GM12878 (cell line): ENCODE data around the gene PRRG3. TPM values are rescaled to one million over a fixed set of nuclear protein-coding genes. Genes with fewer than 3 reads are reported as not detected.

Source experiments
- ATAC-seq: fragments of 200-7000 bp; cut with Tn5 transposase; 3 replicates; pipeline ENCODE4 v1.9.1; 2020; ENCODE audit warnings: mild to moderate bottlenecking, moderate library complexity
- BruUV-seq: library from RNA; stranded (reverse); fragments of 400-500 nt; replicated peaks from 2 replicates; lab custom pipeline; 2021; lab: Mats Ljungman, UMichigan
- CTCF ChIA-PET: fragments of 300-600 bp; sonication (Branson Sonifier 250); formaldehyde crosslinking; extraction: SDS; loops from one replicate; lab custom pipeline; 2021; ENCODE audit warnings: inconsistent platforms; lab: Yijun Ruan, JAX
- POLR2A ChIA-PET: fragments of 350-600 bp; formaldehyde crosslinking; extraction: SDS; loops from one replicate; lab custom pipeline; 2021; ENCODE audit warnings: inconsistent platforms; lab: Charles Lee
- RAD21 ChIA-PET: fragments of 300-600 bp; sonication (Branson Sonifier 250); formaldehyde crosslinking; loops from one replicate; lab custom pipeline; 2023; ENCODE audit warnings: antibody characterized with exemption; ENCODE audit not compliant: unreplicated experiment; lab: Charles Lee
- SMC1A ChIA-PET: fragments of 300-600 bp; sonication (Branson Sonifier 250); formaldehyde crosslinking; loops from one replicate; lab custom pipeline; 2023; ENCODE audit not compliant: unreplicated experiment, uncharacterized antibody; lab: Charles Lee
- DNase-seq: peaks from one replicate; pipeline ENCODE4 v3.0.0-alpha.2; 2011; ENCODE audit warnings: low read depth, low spot score
- FAIRE-seq: peaks from 3 replicates; lab custom pipeline; 2011; peaks lifted over from hg19 to GRCh38; lab: Jason Lieb, UNC
- H2AFZ ChIP-seq: 2 replicates; pipeline ENCODE4 v1.6.0; 2011; ENCODE audit warnings: low read depth, low read length, control low read depth; ENCODE audit not compliant: control insufficient read depth
- H3K27ac ChIP-seq: 2 replicates; pipeline ENCODE4 v1.5.1; 2011; ENCODE audit warnings: control low read depth; ENCODE audit not compliant: control insufficient read depth, insufficient read depth
- H3K27me3 ChIP-seq, 2 experiments: replicated peaks in 1 of 2; 2 replicates each; pipeline versions ENCODE4 v1.6.0 to v1.6.1; 2011; ENCODE audit warnings: low read length in 1 of 2; ENCODE audit not compliant: control insufficient read depth in 2 of 2, insufficient read depth in 2 of 2
- H3K36me3 ChIP-seq, 2 experiments: 2 replicates each; pipeline ENCODE4 v1.5.1; 2011; ENCODE audit warnings: low read length in 1 of 2; ENCODE audit not compliant: control insufficient read depth in 2 of 2, insufficient read depth in 2 of 2
- H3K4me1 ChIP-seq: 2 replicates; pipeline ENCODE4 v1.6.1; 2011; ENCODE audit warnings: mild to moderate bottlenecking, low read length, moderate library complexity, mixed read lengths; ENCODE audit not compliant: control insufficient read depth, insufficient read depth
- H3K4me2 ChIP-seq: 2 replicates; pipeline ENCODE4 v1.6.0; 2011; ENCODE audit warnings: control low read depth; ENCODE audit not compliant: control insufficient read depth, insufficient read depth
- H3K4me3 ChIP-seq: fragments of 200-600 bp; sonication (generic); 2 replicates; pipeline ENCODE4 v1.5.1; 2016
- H3K79me2 ChIP-seq: 2 replicates; pipeline ENCODE4 v1.6.0; 2011; ENCODE audit warnings: low read length; ENCODE audit not compliant: control insufficient read depth, insufficient read depth
- H3K9ac ChIP-seq: 2 replicates; pipeline ENCODE4 v1.8.0; 2011; ENCODE audit warnings: low read length, control low read depth, mixed read lengths; ENCODE audit not compliant: control insufficient read depth, insufficient read depth
- H3K9me3 ChIP-seq: replicated peaks from 3 replicates; pipeline ENCODE4 v1.5.1; 2011; ENCODE audit warnings: mild to moderate bottlenecking, low read length; ENCODE audit not compliant: control insufficient read depth, insufficient read depth
- H4K20me1 ChIP-seq: 2 replicates; pipeline ENCODE4 v1.6.0; 2011; ENCODE audit not compliant: control insufficient read depth, insufficient read depth
- ATF3 ChIP-seq: IDR thresholded peaks from 2 replicates; pipeline ENCODE4 v1.6.1; 2011; ENCODE audit warnings: low read depth, mild to moderate bottlenecking, low read length, moderate library complexity, borderline replicate concordance; ENCODE audit errors: extremely low read depth
- BRCA1 ChIP-seq: IDR thresholded peaks from 2 replicates; pipeline ENCODE4 v1.6.1; 2011; ENCODE audit warnings: low read depth, low read length, improper control_type of control experiment
- CREM ChIP-seq: IDR thresholded peaks from 2 replicates; pipeline ENCODE4 v1.6.1; 2014; ENCODE audit warnings: antibody characterized with exemption, low read depth
- E2F4 ChIP-seq: IDR thresholded peaks from 2 replicates; pipeline ENCODE4 v1.6.1; 2012; ENCODE audit warnings: low read depth, low read length, improper control_type of control experiment
- FOS ChIP-seq: IDR thresholded peaks from 3 replicates; pipeline ENCODE4 v1.6.1; 2011; ENCODE audit warnings: borderline replicate concordance; ENCODE audit not compliant: insufficient read length; ENCODE audit errors: extremely low read depth
- HCFC1 ChIP-seq: fragments of 150-350 bp; IDR thresholded peaks from 2 replicates; pipeline ENCODE4 v1.6.1; 2014; ENCODE audit warnings: low read length
- IKZF1 ChIP-seq: fragments of 450-650 bp; conservative IDR thresholded peaks from 2 replicates; pipeline ENCODE4 v1.6.1; 2017; ENCODE audit warnings: antibody characterized with exemption, mild to moderate bottlenecking
- NFXL1 ChIP-seq: fragments of 450-650 bp; IDR thresholded peaks from 2 replicates; pipeline ENCODE4 v1.6.1; 2017; ENCODE audit warnings: antibody characterized with exemption, mild to moderate bottlenecking, borderline replicate concordance
- REST ChIP-seq: IDR thresholded peaks from 2 replicates; pipeline ENCODE4 v1.6.1; 2012; ENCODE audit warnings: mild to moderate bottlenecking, low read depth, low read length
- RFX5 ChIP-seq: IDR thresholded peaks from 2 replicates; pipeline ENCODE4 v1.6.1; 2011; ENCODE audit warnings: low read depth, low read length, improper control_type of control experiment
- SMAD5 ChIP-seq: IDR thresholded peaks from 2 replicates; pipeline ENCODE4 v1.6.1; 2016; ENCODE audit warnings: antibody characterized with exemption, low read depth
- STAT1 ChIP-seq: fragments of 450-650 bp; conservative IDR thresholded peaks from 2 replicates; pipeline ENCODE4 v1.6.1; 2014; ENCODE audit warnings: antibody characterized with exemption, mild to moderate bottlenecking
- TCF7 ChIP-seq: IDR thresholded peaks from 2 replicates; pipeline ENCODE4 v1.6.1; 2014; ENCODE audit warnings: antibody characterized with exemption, borderline replicate concordance
- WGBS: methylation state at CpG from one replicate; pipeline ENCODE4 v1.1.6; 2016; ENCODE audit warnings: low lambda C conversion rate; ENCODE audit not compliant: insufficient replicate concordance, insufficient coverage; ENCODE audit errors: missing lambda C conversion rate; 5-methylcytosine and 5-hydroxymethylcytosine counted together
- in situ Hi-C: fragments of 300-500 bp; cut with MboI; formaldehyde crosslinking; loops from 9 replicates; pipeline ENCODE4 v1.14.3; 2018; ENCODE audit warnings: mixed read lengths
- intact Hi-C: fragments of 100-400 bp; cut with micrococcal nuclease; formaldehyde crosslinking; loops from one replicate; pipeline ENCODE4 v1.14.2; 2022; ENCODE audit not compliant: unreplicated experiment
- polyA plus RNA-seq, 11 experiments: library from polyadenylated mRNA; depleted of rRNA in 4 of 11; unstranded in 6 of 11; stranded (reverse) in 5 of 11; fragments of >200 nt; fragmentation: Nextera tagmentation in 4 of 11; fragmentation: Illumina TruSeq in 1 of 11; extraction: Ambion mirVana in 4 of 11; extraction: Trizol in 1 of 11; gene quantifications; 1 replicate in 1 of 11; 2 replicates in 10 of 11; pipeline versions ENCODE4 v1.2.1 to v1.2.3, GENCODE V29; 2011 to 2016; ENCODE audit warnings: inconsistent platforms in 2 of 11, missing spikeins in 2 of 11, low read depth in 1 of 11
- total RNA-seq, 4 experiments: library from RNA; depleted of rRNA in 3 of 4; stranded (reverse); fragments of >200 nt in 3 of 4; fragmentation: Illumina TruSeq in 1 of 4; extraction: Trizol in 1 of 4; gene quantifications; 2 replicates each; pipeline versions ENCODE4 v1.2.1 to v1.2.3, GENCODE V29; 2013 to 2021

Gene PRRG3
- total and polyA plus RNA-seq, 10 of the 15 experiments (the other 5 are each of a cell fraction or from before 2014, with no cell fraction given): under 0.01 TPM; not detected in 9

- TF ChIP-seq E2F4 (no peak), CREM (no peak), BRCA1 (no peak), IKZF1 (no peak)
Measured at GRCh38 chrX:151697522-151697921, 2.3 kb downstream of the PRRG3 start (continued).

- SMC1A ChIA-PET: no interaction called here
- RAD21 ChIA-PET: no interaction called here
- POLR2A ChIA-PET: no interaction called here
- in situ Hi-C loops: loop anchor here (25.0 kb wide), 1 partner anchor 936 kb away; no protein-coding TSS in a partner anchor
- BruUV-seq: no TSS peak
- Histone ChIP-seq H3K27ac (no peak overlapping the region), H3K79me2 (no peaks in the 10 kb centered on the region), H2AFZ (no peak overlapping the region), H3K27me3 (no peaks in the 10 kb centered on the region), H3K9ac (no peak overlapping the region), H3K4me2 (no peak overlapping the region), H4K20me1 (no peaks in the 10 kb centered on the region), H3K9me3 (no peaks in the 10 kb centered on the region), H3K36me3 (no peaks in the 10 kb centered on the region), H3K4me1 (no peaks in the 10 kb centered on the region), H3K4me3 (no peak overlapping the region)
- no peak for FAIRE-seq
- no peak for DNase-seq
- CTCF ChIA-PET: no interaction called here
- 16% methylated on average over 6 of the region's 6 CpGs for WGBS
- intact Hi-C loops: no loop called here
- TF ChIP-seq RFX5: no peak
- TF ChIP-seq FOS: no peak
- no peak for TF ChIP-seq NFXL1
- no peak for TF ChIP-seq TCF7
- no peak for TF ChIP-seq ATF3
- no peak for TF ChIP-seq HCFC1
- no peak for TF ChIP-seq STAT1
- no peak for TF ChIP-seq REST
- TF ChIP-seq SMAD5: no peak
- ATAC-seq: no peak
Measured at GRCh38 chrX:151698485-151698884, 3.2 kb downstream of the PRRG3 start.
